Measurements from ENCODE around the gene TNFSF12.

TNFSF12 gene

DNA sequence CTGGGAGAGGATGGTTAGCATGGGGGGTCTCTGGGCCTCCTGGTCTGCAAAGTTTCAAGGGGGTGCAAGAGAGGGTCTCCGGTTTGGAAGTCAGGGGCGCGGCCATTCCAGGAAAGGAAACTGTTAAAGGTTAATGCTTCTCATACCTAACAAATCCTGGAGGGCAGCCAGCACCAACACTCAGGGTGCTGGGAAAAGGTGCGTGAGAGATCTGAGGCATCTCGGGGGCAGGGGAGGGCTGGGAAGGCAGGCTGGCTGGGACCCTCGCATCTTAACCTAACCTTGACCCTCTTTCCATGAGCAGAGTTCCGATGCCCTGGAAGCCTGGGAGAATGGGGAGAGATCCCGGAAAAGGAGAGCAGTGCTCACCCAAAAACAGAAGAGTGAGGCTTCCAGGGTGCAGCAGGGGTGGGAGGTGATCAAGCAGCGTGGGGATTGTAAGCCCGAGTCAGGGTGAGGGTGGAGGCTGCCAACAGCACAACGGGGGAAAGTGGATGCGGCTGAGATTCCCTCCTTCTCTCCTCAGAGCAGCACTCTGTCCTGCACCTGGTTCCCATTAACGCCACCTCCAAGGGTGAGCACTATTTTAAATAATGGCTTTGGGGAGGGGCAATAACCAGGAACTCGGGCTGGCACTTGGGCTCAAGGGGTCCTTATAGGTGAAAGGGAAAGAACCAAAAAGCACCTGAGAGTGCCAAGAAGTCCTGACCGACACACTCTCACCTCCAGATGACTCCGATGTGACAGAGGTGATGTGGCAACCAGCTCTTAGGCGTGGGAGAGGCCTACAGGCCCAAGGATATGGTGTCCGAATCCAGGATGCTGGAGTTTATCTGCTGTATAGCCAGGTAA, 10.7 kb downstream of the TNFSF12 start:
- TF ChIP-seq POLR2AphosphoS5 (IDR thresholded peaks at IDR 0.05; ENCODE audit: borderline replicate concordance, low read depth, low read length) (no peak), EZH2 (IDR thresholded peaks at IDR 0.05) (no peak), FOXP2 (optimal IDR thresholded peaks at IDR 0.05; ENCODE audit: control extremely low read depth, extremely low read length, insufficient read depth) (no peak)
- H3K27ac ChIP-seq, result 0 out of 2 replicates have a peak overlapping the region, but pooled peaks have one; percentile 31
- H3K36me3 ChIP-seq (ENCODE audit: insufficient read depth, low read length), result peaks cover 12% of the 10 kb centered on the region
- no peak for DNase-seq (ENCODE audit: low read depth, low spot score)
- no peaks in the 10 kb centered on the region for H3K9me3 ChIP-seq (ENCODE audit: low read depth, low read length)
- H3K9ac ChIP-seq (ENCODE audit: insufficient read length), result peak overlapping the region; percentile 0
- H3K4me3 ChIP-seq, result no peak overlapping the region

DNA sequence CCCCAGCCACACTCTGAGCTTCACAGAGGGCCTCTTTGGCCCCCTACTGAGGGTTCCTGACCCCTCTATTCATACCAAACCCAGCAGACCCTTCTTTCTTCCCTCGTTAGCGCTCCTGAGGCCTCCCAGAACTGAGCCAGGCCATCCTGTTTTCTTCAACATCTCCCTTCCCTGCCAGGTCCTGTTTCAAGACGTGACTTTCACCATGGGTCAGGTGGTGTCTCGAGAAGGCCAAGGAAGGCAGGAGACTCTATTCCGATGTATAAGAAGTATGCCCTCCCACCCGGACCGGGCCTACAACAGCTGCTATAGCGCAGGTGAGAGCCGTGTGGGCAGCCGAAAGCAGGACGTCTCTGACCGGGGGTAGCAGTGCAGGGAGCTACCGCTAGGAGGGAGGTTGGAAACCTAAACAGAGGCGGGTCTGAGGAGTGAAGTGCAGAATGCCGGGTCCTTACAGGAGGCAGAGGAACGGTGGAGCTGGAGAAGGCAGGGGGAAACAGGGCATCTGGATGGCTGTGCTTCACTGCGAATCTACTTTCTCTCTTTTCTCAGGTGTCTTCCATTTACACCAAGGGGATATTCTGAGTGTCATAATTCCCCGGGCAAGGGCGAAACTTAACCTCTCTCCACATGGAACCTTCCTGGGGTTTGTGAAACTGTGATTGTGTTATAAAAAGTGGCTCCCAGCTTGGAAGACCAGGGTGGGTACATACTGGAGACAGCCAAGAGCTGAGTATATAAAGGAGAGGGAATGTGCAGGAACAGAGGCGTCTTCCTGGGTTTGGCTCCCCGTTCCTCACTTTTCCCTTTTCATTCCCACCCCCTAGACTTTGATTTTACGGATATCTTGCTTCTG, 11.5 kb downstream of the TNFSF12 start:
- no peaks in the 10 kb centered on the region for H3K9me3 ChIP-seq (ENCODE audit: low read depth, low read length)
- H3K36me3 ChIP-seq (ENCODE audit: insufficient read depth, low read length), result peaks cover 21% of the 10 kb centered on the region
- TF ChIP-seq POLR2AphosphoS5 (IDR thresholded peaks at IDR 0.05; ENCODE audit: borderline replicate concordance, low read depth, low read length) (no peak), EZH2 (IDR thresholded peaks at IDR 0.05) (no peak), FOXP2 (optimal IDR thresholded peaks at IDR 0.05; ENCODE audit: control extremely low read depth, extremely low read length, insufficient read depth) (no peak)
- DNase-seq (ENCODE audit: low read depth, low spot score), result no peak
- H3K27ac ChIP-seq, result peak overlapping the region; percentile 63
- peak overlapping the region; percentile 58 for H3K9ac ChIP-seq (ENCODE audit: insufficient read length)
- H3K4me3 ChIP-seq, result peak overlapping the region; percentile 98

DNA sequence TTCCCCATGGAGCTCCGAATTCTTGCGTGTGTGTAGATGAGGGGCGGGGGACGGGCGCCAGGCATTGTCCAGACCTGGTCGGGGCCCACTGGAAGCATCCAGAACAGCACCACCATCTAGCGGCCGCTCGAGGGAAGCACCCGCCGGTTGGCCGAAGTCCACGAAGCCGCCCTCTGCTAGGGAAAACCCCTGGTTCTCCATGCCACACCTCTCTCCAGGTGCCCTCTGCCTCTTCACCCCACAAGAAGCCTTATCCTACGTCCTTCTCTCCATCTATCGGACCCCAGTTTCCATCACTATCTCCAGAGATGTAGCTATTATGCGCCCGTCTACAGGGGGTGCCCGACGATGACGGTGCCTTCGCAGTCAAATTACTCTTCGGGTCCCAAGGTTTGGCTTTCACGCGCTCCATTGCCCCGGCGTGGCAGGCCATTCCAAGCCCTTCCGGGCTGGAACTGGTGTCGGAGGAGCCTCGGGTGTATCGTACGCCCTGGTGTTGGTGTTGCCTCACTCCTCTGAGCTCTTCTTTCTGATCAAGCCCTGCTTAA, 12.2 kb downstream of the TNFSF12 start:
- no peak for DNase-seq (ENCODE audit: low read depth, low spot score)
- peak overlapping the region; percentile 91 for H3K27ac ChIP-seq
- H3K9me3 ChIP-seq (ENCODE audit: low read depth, low read length), result no peaks in the 10 kb centered on the region
- H3K36me3 ChIP-seq (ENCODE audit: insufficient read depth, low read length), result peaks cover 27% of the 10 kb centered on the region
- H3K9ac ChIP-seq (ENCODE audit: insufficient read length), result peak overlapping the region; percentile 95
- H3K4me3 ChIP-seq, result peak overlapping the region; percentile 98
- no peak for TF ChIP-seq EZH2 (IDR thresholded peaks at IDR 0.05)
- no peak for TF ChIP-seq POLR2AphosphoS5 (IDR thresholded peaks at IDR 0.05; ENCODE audit: borderline replicate concordance, low read depth, low read length)
- TF ChIP-seq FOXP2 (optimal IDR thresholded peaks at IDR 0.05; ENCODE audit: control extremely low read depth, extremely low read length, insufficient read depth), result no peak

DNA sequence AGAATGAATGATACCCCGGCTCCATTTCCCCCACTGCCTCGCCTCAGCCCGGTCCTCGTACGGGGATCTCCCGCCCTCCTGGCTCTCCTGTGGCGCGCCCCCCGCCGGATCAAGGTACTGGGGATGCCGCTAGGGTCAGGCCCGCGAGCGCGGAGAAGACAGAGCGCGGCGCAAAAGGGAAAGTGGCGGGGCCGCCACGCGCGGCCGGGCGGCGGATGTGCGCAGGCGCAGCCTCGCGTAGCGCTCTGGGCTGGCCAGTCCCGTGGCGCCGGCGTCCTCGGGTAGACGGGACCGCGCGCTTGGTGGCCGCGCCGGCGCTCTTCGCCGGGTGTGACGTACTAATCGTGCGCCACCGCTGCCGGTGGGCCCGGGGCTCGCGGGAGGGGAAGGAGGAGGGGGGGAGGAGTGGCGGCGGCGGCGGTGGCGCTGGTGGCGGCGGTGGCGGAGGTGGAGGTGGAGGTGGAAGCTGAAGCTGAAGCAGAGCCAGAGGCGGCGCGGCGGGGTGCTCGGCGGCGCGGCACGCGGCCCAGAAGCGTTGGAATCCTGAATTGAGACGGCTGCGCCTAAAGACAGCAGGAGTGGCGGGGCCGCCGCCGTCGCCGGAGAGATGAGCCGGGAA, 12.8 kb downstream of the TNFSF12 start, which contains the start of gene SENP3:
Gene SENP3, plus strand, starts transcription at position 331 of the 619 bp plus-strand sequence. CDS start 1,158 bp downstream, outside the sequence.
- peak within 1 kb of the TSS; percentile 95 for H3K9ac ChIP-seq (ENCODE audit: insufficient read length)
- DNase-seq (ENCODE audit: low read depth, low spot score), result no peak
- H3K27ac ChIP-seq, result peak within 1 kb of the TSS; percentile 91
- no peaks in the 10 kb centered on the region for H3K9me3 ChIP-seq (ENCODE audit: low read depth, low read length)
- TF ChIP-seq FOXP2 (optimal IDR thresholded peaks at IDR 0.05; ENCODE audit: control extremely low read depth, extremely low read length, insufficient read depth) (no peak), POLR2AphosphoS5 (IDR thresholded peaks at IDR 0.05; ENCODE audit: borderline replicate concordance, low read depth, low read length) (peak; percentile 66; the same call in 1 of the 2 replicates), EZH2 (IDR thresholded peaks at IDR 0.05) (no peak)
- H3K36me3 ChIP-seq (ENCODE audit: insufficient read depth, low read length), result peaks cover 33% of the 10 kb centered on the region
- peak within 1 kb of the TSS; percentile 98 for H3K4me3 ChIP-seq

DNA sequence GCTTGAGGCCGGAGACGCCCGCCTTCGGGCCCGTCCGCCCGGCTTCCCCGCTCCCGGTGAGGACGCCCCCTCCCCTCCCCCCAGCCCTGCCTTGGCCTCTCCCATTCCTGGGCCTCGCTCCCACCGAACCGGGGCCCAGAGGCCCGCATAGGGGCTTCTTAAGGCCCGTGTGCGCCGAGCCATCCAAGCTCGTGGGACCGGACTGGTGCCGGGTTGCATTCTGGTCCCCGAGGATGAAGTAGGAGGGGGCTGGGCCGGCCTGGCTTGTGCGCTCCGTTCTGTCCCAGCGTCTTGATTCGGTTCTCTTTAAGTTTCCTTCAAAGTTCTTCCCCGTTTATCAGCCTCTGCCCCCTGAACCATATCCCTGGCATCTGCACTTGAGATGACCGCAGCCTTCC, 13.3 kb downstream of the TNFSF12 start:
- H3K27ac ChIP-seq, result peak overlapping the region; percentile 60; the same call in 1 of the 2 replicates
- no peaks in the 10 kb centered on the region for H3K9me3 ChIP-seq (ENCODE audit: low read depth, low read length)
- no peak for DNase-seq (ENCODE audit: low read depth, low spot score)
- no peak for TF ChIP-seq FOXP2 (optimal IDR thresholded peaks at IDR 0.05; ENCODE audit: control extremely low read depth, extremely low read length, insufficient read depth)
- no peak for TF ChIP-seq POLR2AphosphoS5 (IDR thresholded peaks at IDR 0.05; ENCODE audit: borderline replicate concordance, low read depth, low read length)
- TF ChIP-seq EZH2 (IDR thresholded peaks at IDR 0.05), result no peak
- H3K36me3 ChIP-seq (ENCODE audit: insufficient read depth, low read length), result peaks cover 38% of the 10 kb centered on the region
- peak overlapping the region; percentile 98 for H3K4me3 ChIP-seq
- H3K9ac ChIP-seq (ENCODE audit: insufficient read length), result peak overlapping the region; percentile 95

DNA sequence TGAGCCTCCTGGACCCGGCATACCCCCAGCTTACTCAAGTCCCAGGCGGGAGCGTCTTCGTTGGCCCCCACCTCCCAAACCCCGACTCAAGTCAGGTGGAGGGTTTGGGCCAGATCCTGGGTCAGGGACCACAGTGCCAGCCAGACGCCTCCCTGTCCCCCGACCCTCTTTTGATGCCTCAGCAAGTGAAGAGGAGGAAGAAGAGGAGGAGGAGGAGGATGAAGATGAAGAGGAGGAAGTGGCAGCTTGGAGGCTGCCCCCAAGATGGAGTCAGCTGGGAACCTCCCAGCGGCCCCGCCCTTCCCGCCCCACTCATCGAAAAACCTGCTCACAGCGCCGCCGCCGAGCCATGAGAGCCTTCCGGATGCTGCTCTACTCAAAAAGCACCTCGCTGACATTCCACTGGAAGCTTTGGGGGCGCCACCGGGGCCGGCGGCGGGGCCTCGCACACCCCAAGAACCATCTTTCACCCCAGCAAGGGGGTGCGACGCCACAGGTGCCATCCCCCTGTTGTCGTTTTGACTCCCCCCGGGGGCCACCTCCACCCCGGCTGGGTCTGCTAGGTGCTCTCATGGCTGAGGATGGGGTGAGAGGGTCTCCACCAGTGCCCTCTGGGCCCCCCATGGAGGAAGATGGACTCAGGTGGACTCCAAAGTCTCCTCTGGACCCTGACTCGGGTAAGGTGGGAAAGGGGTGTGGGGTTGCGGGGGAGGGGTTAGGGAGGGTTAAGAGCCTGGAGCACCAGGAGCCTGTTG, 14.4 kb downstream of the TNFSF12 start:
- Histone ChIP-seq H3K36me3 (ENCODE audit: insufficient read depth, low read length) (peaks cover 43% of the 10 kb centered on the region), H3K4me3 (peak overlapping the region; percentile 98)
- TF ChIP-seq FOXP2 (optimal IDR thresholded peaks at IDR 0.05; ENCODE audit: control extremely low read depth, extremely low read length, insufficient read depth) (no peak), EZH2 (IDR thresholded peaks at IDR 0.05) (no peak), POLR2AphosphoS5 (IDR thresholded peaks at IDR 0.05; ENCODE audit: borderline replicate concordance, low read depth, low read length) (no peak)

DNA sequence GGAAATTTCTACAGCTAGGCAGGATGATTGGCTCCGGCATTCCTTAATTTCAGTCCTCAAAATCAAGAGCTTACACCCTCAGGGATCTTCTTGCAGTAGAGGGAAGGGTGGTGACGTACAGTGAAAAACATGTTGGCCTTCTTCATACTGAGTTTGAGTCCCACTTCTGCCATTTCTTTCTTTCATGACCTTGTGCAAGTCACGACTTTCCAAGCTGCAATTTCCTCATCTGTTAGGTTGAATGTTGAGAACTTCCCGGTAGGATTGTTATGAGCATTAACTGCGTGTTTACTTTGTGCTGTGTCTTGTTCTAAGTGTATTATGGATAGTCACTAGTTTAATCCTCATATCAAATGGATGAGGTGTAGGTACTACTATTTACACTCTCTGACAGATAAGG, 20.7 kb downstream of the TNFSF12 start:
- no peaks in the 10 kb centered on the region for H3K9me3 ChIP-seq (ENCODE audit: low read depth, low read length)
- no peak overlapping the region for H3K4me3 ChIP-seq
- peak overlapping the region; percentile 36; the same call in 1 of the 2 replicates for H3K27ac ChIP-seq
- H3K36me3 ChIP-seq (ENCODE audit: insufficient read depth, low read length), result peaks cover 74% of the 10 kb centered on the region
- TF ChIP-seq POLR2AphosphoS5 (IDR thresholded peaks at IDR 0.05; ENCODE audit: borderline replicate concordance, low read depth, low read length) (no peak), EZH2 (IDR thresholded peaks at IDR 0.05) (no peak), FOXP2 (optimal IDR thresholded peaks at IDR 0.05; ENCODE audit: control extremely low read depth, extremely low read length, insufficient read depth) (no peak)
- no peak overlapping the region for H3K9ac ChIP-seq (ENCODE audit: insufficient read length)
- no peak for DNase-seq (ENCODE audit: low read depth, low spot score)

More for the DNA sequence above, 14.4 kb downstream of the TNFSF12 start:
- no peak overlapping the region for H3K27ac ChIP-seq
- H3K9ac ChIP-seq (ENCODE audit: insufficient read length), result peak overlapping the region; percentile 95
- no peaks in the 10 kb centered on the region for H3K9me3 ChIP-seq (ENCODE audit: low read depth, low read length)
- no peak for DNase-seq (ENCODE audit: low read depth, low spot score)
